Dendritic cell treated with granulocyte-macrophage colony-stimulating factor and Interleukin-4, amounts not matched to agents 40 ng/mL and 50 ng/mL, for 4 days (primary cell): ENCODE data around the gene PCOLCE2.

Source experiments
- H3K27ac Mint-ChIP-seq: one replicate; pipeline ENCODE4 v1.8.0; 2022; ENCODE audit warnings: mild to moderate bottlenecking, mixed read lengths
- H3K27me3 Mint-ChIP-seq: one replicate; pipeline ENCODE4 v1.8.0; 2022; ENCODE audit warnings: mild to moderate bottlenecking, mixed read lengths
- H3K36me3 Mint-ChIP-seq: one replicate; pipeline ENCODE4 v1.8.0; 2022; ENCODE audit warnings: low read depth, mixed read lengths
- H3K4me1 Mint-ChIP-seq: one replicate; pipeline ENCODE4 v1.8.0; 2022; ENCODE audit warnings: low read depth, mixed read lengths
- H3K4me3 Mint-ChIP-seq: one replicate; pipeline ENCODE4 v1.8.0; 2022; ENCODE audit warnings: mild to moderate bottlenecking, moderate library complexity, mixed read lengths
- H3K9me3 Mint-ChIP-seq: one replicate; pipeline ENCODE4 v1.8.0; 2022; ENCODE audit warnings: mixed read lengths
- intact Hi-C: fragments of 100-400 bp; cut with micrococcal nuclease; formaldehyde crosslinking; loops from one replicate; pipeline ENCODE4 v1.15.0; 2022

Gene PCOLCE2

GRCh38 chr3:142839831-142840230, 49.1 kb downstream of the PCOLCE2 start:
- Mint-ChIP-seq H3K36me3 (no peaks in the 10 kb centered on the region), H3K27ac (no peak overlapping the region), H3K9me3 (no peaks in the 10 kb centered on the region), H3K4me1 (peaks cover 23% of the 10 kb centered on the region), H3K27me3 (no peaks in the 10 kb centered on the region), H3K4me3 (no peak overlapping the region)
- intact Hi-C loops = no loop called here

- Mint-ChIP-seq H3K27me3 (no peaks in the 10 kb centered on the region), H3K36me3 (no peaks in the 10 kb centered on the region), H3K27ac (no peak overlapping the region), H3K4me1 (peaks cover 23% of the 10 kb centered on the region), H3K4me3 (no peak overlapping the region), H3K9me3 (no peaks in the 10 kb centered on the region)
- intact Hi-C loops = no loop called here
These were observed 51.4 kb downstream of the PCOLCE2 start for GRCh38 chr3:142837526-142837925.

GRCh38 chr3:142828703-142829305, 60.1 kb downstream of the PCOLCE2 start:
- Mint-ChIP-seq H3K4me1 (no peaks in the 10 kb centered on the region), H3K4me3 (no peak overlapping the region), H3K27ac (no peak overlapping the region), H3K36me3 (no peaks in the 10 kb centered on the region), H3K27me3 (no peaks in the 10 kb centered on the region), H3K9me3 (no peaks in the 10 kb centered on the region)
- intact Hi-C loops = loop anchor here (1.0 to 5.0 kb wide), 4 partner anchors 76 to 242 kb away; no protein-coding TSS in a partner anchor

GRCh38 chr3:142819179-142819578, 69.7 kb downstream of the PCOLCE2 start:
- Mint-ChIP-seq H3K27ac (no peak overlapping the region), H3K36me3 (no peaks in the 10 kb centered on the region), H3K9me3 (no peaks in the 10 kb centered on the region), H3K4me1 (no peaks in the 10 kb centered on the region), H3K4me3 (no peak overlapping the region), H3K27me3 (no peaks in the 10 kb centered on the region)
- intact Hi-C loops = no loop called here

GRCh38 chr3:142818651-142819050, 70.2 kb downstream of the PCOLCE2 start:
- Mint-ChIP-seq H3K36me3 (no peaks in the 10 kb centered on the region), H3K27me3 (no peaks in the 10 kb centered on the region), H3K27ac (no peak overlapping the region), H3K9me3 (no peaks in the 10 kb centered on the region), H3K4me1 (no peaks in the 10 kb centered on the region), H3K4me3 (no peak overlapping the region)
- intact Hi-C loops = no loop called here

- intact Hi-C loops = no loop called here
- H3K4me3 Mint-ChIP-seq = no peak overlapping the region
- H3K27me3 Mint-ChIP-seq = no peaks in the 10 kb centered on the region
- H3K27ac Mint-ChIP-seq = no peak overlapping the region
- H3K9me3 Mint-ChIP-seq = no peaks in the 10 kb centered on the region
- no peaks in the 10 kb centered on the region for H3K36me3 Mint-ChIP-seq
- no peaks in the 10 kb centered on the region for H3K4me1 Mint-ChIP-seq
These were observed 71.0 kb downstream of the PCOLCE2 start for GRCh38 chr3:142817897-142818296.

GRCh38 chr3:142817356-142817755, 71.5 kb downstream of the PCOLCE2 start:
- Mint-ChIP-seq H3K27me3 (no peaks in the 10 kb centered on the region), H3K4me3 (no peak overlapping the region), H3K4me1 (no peaks in the 10 kb centered on the region)

GRCh38 chr3:142815803-142816202, 73.1 kb downstream of the PCOLCE2 start:
- intact Hi-C loops = no loop called here
- Mint-ChIP-seq H3K27ac (no peak overlapping the region), H3K27me3 (peaks cover 2% of the 10 kb centered on the region), H3K36me3 (no peaks in the 10 kb centered on the region), H3K4me1 (no peaks in the 10 kb centered on the region), H3K9me3 (no peaks in the 10 kb centered on the region), H3K4me3 (no peak overlapping the region)

More at GRCh38 chr3:142817356-142817755, 71.5 kb downstream of the PCOLCE2 start:
- Mint-ChIP-seq H3K9me3 (no peaks in the 10 kb centered on the region), H3K27ac (no peak overlapping the region), H3K36me3 (no peaks in the 10 kb centered on the region)
- intact Hi-C loops = no loop called here

GRCh38 chr3:142809259-142809658, 79.6 kb downstream of the PCOLCE2 start:
- intact Hi-C loops = no loop called here
- H3K27me3 Mint-ChIP-seq = peaks cover 2% of the 10 kb centered on the region
- H3K27ac Mint-ChIP-seq = no peak overlapping the region
- H3K9me3 Mint-ChIP-seq = no peaks in the 10 kb centered on the region
- no peaks in the 10 kb centered on the region for H3K4me1 Mint-ChIP-seq
- no peaks in the 10 kb centered on the region for H3K36me3 Mint-ChIP-seq
- H3K4me3 Mint-ChIP-seq = no peak overlapping the region

- H3K36me3 Mint-ChIP-seq = no peaks in the 10 kb centered on the region
These were observed 80.6 kb downstream of the PCOLCE2 start for GRCh38 chr3:142808103-142808917.

GRCh38 chr3:142802891-142803290, 86.0 kb downstream of the PCOLCE2 start:
- no peaks in the 10 kb centered on the region for H3K9me3 Mint-ChIP-seq
- H3K27me3 Mint-ChIP-seq = no peaks in the 10 kb centered on the region
- intact Hi-C loops = no loop called here
- no peak overlapping the region for H3K4me3 Mint-ChIP-seq
- no peak overlapping the region for H3K27ac Mint-ChIP-seq
- no peaks in the 10 kb centered on the region for H3K36me3 Mint-ChIP-seq
- no peaks in the 10 kb centered on the region for H3K4me1 Mint-ChIP-seq

More at GRCh38 chr3:142808103-142808917, 80.6 kb downstream of the PCOLCE2 start:
- Mint-ChIP-seq H3K27me3 (peaks cover 2% of the 10 kb centered on the region), H3K27ac (no peak overlapping the region), H3K4me1 (no peaks in the 10 kb centered on the region), H3K9me3 (no peaks in the 10 kb centered on the region), H3K4me3 (no peak overlapping the region)
- intact Hi-C loops = no loop called here

GRCh38 chr3:142801746-142802145, 87.1 kb downstream of the PCOLCE2 start:
- H3K27ac Mint-ChIP-seq = no peak overlapping the region
- no peaks in the 10 kb centered on the region for H3K36me3 Mint-ChIP-seq
- no peaks in the 10 kb centered on the region for H3K27me3 Mint-ChIP-seq
- H3K4me1 Mint-ChIP-seq = no peaks in the 10 kb centered on the region
- intact Hi-C loops = no loop called here
- H3K4me3 Mint-ChIP-seq = no peak overlapping the region
- H3K9me3 Mint-ChIP-seq = no peaks in the 10 kb centered on the region

- H3K4me1 Mint-ChIP-seq = no peaks in the 10 kb centered on the region
- no peak overlapping the region for H3K27ac Mint-ChIP-seq
- no peaks in the 10 kb centered on the region for H3K27me3 Mint-ChIP-seq
- H3K36me3 Mint-ChIP-seq = no peaks in the 10 kb centered on the region
- no peaks in the 10 kb centered on the region for H3K9me3 Mint-ChIP-seq
- intact Hi-C loops = no loop called here
- H3K4me3 Mint-ChIP-seq = no peak overlapping the region
These were observed 92.1 kb downstream of the PCOLCE2 start for GRCh38 chr3:142796823-142797222.

GRCh38 chr3:142795332-142795731, 93.6 kb downstream of the PCOLCE2 start:
- Mint-ChIP-seq H3K4me3 (no peak overlapping the region), H3K36me3 (no peaks in the 10 kb centered on the region), H3K27ac (no peak overlapping the region), H3K27me3 (no peaks in the 10 kb centered on the region), H3K4me1 (no peaks in the 10 kb centered on the region), H3K9me3 (no peaks in the 10 kb centered on the region)
- intact Hi-C loops = no loop called here
